OCI-LY7 (cell line): ENCODE results near the gene ORC1.

Experiments used
- EZH2phosphoT487 ChIP-seq: fragments of 200-600 bp; sonication (generic); IDR thresholded peaks from 2 replicates; pipeline ENCODE4 v1.6.1; 2018; ENCODE audit warnings: low read depth, borderline replicate concordance, mild to moderate bottlenecking, mixed run types, antibody characterized with exemption, low read length, moderate library complexity, mixed read lengths
- TF ChIP-seq, protein P1 (sequence below): fragments of 200-600 bp; sonication (generic); conservative IDR thresholded peaks from 2 replicates; pipeline ENCODE4 v1.5.1; 2014; ENCODE audit warnings: mild to moderate bottlenecking, antibody characterized with exemption, low read length, moderate library complexity, mixed read lengths

DNA sequence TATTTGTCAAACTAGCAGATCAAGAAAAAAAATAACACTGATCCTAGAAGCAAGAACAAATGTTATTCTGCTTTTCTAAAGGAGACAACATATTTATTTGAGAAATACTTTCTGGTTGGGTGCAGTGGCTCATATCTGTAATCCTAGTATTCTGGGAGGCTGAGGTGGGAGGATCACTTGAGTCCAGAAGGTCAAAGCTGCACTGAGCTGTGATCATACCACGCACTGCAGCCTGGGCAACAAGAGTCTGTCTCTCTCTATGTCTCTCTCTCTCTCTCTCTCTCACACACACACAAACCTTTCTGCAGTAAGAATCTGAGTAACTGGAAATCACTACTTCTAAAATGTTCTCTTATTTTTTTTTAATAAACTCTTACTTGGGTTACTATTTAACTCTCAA lies 31.4 kb upstream of the ORC1 start:
- no peak for TF ChIP-seq EZH2phosphoT487
- TF ChIP-seq, protein P1, sequence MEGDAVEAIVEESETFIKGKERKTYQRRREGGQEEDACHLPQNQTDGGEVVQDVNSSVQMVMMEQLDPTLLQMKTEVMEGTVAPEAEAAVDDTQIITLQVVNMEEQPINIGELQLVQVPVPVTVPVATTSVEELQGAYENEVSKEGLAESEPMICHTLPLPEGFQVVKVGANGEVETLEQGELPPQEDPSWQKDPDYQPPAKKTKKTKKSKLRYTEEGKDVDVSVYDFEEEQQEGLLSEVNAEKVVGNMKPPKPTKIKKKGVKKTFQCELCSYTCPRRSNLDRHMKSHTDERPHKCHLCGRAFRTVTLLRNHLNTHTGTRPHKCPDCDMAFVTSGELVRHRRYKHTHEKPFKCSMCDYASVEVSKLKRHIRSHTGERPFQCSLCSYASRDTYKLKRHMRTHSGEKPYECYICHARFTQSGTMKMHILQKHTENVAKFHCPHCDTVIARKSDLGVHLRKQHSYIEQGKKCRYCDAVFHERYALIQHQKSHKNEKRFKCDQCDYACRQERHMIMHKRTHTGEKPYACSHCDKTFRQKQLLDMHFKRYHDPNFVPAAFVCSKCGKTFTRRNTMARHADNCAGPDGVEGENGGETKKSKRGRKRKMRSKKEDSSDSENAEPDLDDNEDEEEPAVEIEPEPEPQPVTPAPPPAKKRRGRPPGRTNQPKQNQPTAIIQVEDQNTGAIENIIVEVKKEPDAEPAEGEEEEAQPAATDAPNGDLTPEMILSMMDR = no peak
